Heart right ventricle (tissue), 16 donors: ENCODE data around the gene SLC16A8. TPM values are rescaled to one million over a fixed set of nuclear protein-coding genes. Genes with fewer than 3 reads are reported as not detected.
"Not testable (repeated sequence)": the region's sequence is repeated elsewhere in the genome, so short reads cannot be mapped to it uniquely, and the experiment has no call there.

ENCODE experiments used
- ATAC-seq, 8 donors: fragments of 200-7000 bp; cut with Tn5 transposase; one replicate each; pipeline ENCODE4 v1.9.1; 2020; ENCODE audit warnings: mild to moderate bottlenecking in 8 of 8, moderate library complexity in 8 of 8, moderate number of reproducible peaks in 1 of 8
- DNase-seq, 2 donors: peaks; one replicate each; pipeline ENCODE4 v3.0.0-alpha.2; 2020
- H3K27ac ChIP-seq, 10 donors: fragments of 200-600 bp; sonication (generic) in 2 of 10; one replicate each; pipeline versions ENCODE4 v1.5.0 to v1.8.0; 2020 to 2022; ENCODE audit warnings: mild to moderate bottlenecking in 3 of 10
- H3K27me3 ChIP-seq, 7 donors: fragments of 200-600 bp; one replicate each; pipeline ENCODE4 v1.8.0; 2021 to 2022; ENCODE audit warnings: mild to moderate bottlenecking in 2 of 7
- H3K36me3 ChIP-seq, 9 donors: fragments of 200-600 bp; sonication (generic) in 1 of 9; one replicate each; pipeline versions ENCODE4 v1.5.0 to v1.8.0; 2020 to 2022; ENCODE audit warnings: mild to moderate bottlenecking in 2 of 9
- H3K4me1 ChIP-seq, 9 donors: fragments of 200-600 bp; sonication (generic) in 1 of 9; one replicate each; pipeline versions ENCODE4 v1.5.0 to v1.8.0; 2020 to 2022; ENCODE audit warnings: mild to moderate bottlenecking in 4 of 9
- H3K4me3 ChIP-seq, 10 donors: fragments of 200-600 bp; sonication (generic) in 2 of 10; one replicate each; pipeline versions ENCODE4 v1.5.0 to v1.8.0; 2020 to 2022; ENCODE audit warnings: mild to moderate bottlenecking in 7 of 10, moderate library complexity in 2 of 10
- H3K9me3 ChIP-seq, 11 donors: fragments of 200-600 bp in 10 of 11; sonication (generic) in 2 of 11; one replicate each; pipeline versions ENCODE4 v1.5.0 to v1.8.0; 2013 to 2022; ENCODE audit warnings: mild to moderate bottlenecking in 2 of 11, control low read depth in 1 of 11, moderate library complexity in 1 of 11
- CTCF ChIP-seq, 9 donors: fragments of 200-600 bp; sonication (generic) in 2 of 9; IDR thresholded peaks; one replicate each; pipeline versions ENCODE4 v1.5.0 to v1.8.0; 2021 to 2022; ENCODE audit warnings: antibody characterized with exemption in 9 of 9, mild to moderate bottlenecking in 5 of 9, moderate library complexity in 1 of 9
- WGBS, 2 donors: extraction: QIAGEN DNeasy Blood & Tissue Kit; methylation state at CpG; one replicate each; pipeline ENCODE4 v1.1.7; 2013; ENCODE audit warnings: inconsistent platforms in 1 of 2; 5-methylcytosine and 5-hydroxymethylcytosine counted together
- intact Hi-C, 10 donors: fragments of 100-400 bp; cut with DNase I; formaldehyde crosslinking; loops; one replicate each; pipeline versions ENCODE4 v1.11.1 to v1.14.2; 2022
- polyA plus RNA-seq, 2 donors: library from polyadenylated mRNA; stranded (reverse); fragments of 200-250 nt; gene quantifications; one replicate each; pipeline ENCODE4 v1.2.3, GENCODE V29; 2013
- total RNA-seq, 10 donors: library from RNA; stranded (reverse); fragmentation: NEBNext Ultra II Directional in 3 of 10; extraction: Animal tissue kit (Norgen Biotek cat#: 25700) in 3 of 10; gene quantifications; one replicate each; pipeline versions ENCODE4 v1.2.1 to v1.2.4, GENCODE V29; 2021 to 2023
- donor health status: Arrhythmogenic right ventricular cardiomyopathy.
- donor health status: ischemic (EF 13 %, LVEDD 7.1; RV severe dilation, severe dysfunction).
- donor health status: healthy with polysubstance abuse.
- donor health status: DM: no; HTN: yes; CAD: no.
- donor health status: DM: no; HTN: no; CAD: no.
- donor health status: ischemic (EF 25% LVEDD 6.9; RV normal size, moderate dysfunction).
- donor health status: ischemic (EF 25% LVEDD 5.7; RV mildly dilated, moderate dysfunction).
- donor health status: healthy.
- donor health status: DM: yes; HTN: yes; CAD: no.
- donor health status: Ischemic cardiomyopathy.
- donor health status: ischemic (EF 35%, LVEDD 5.7; RV mildly dilated, moderate dysfunction).
- donor health status: nonischemic (EF 11% LVEDD 7.7; RV severe dilation, severe dysfunction).
- donor health status: DM: yes; HTN: yes; CAD: no.
- donor health status: PGD.
- donor health status: ischemic (EF 29% LVEDD 5.4; RV normal size, mild dysfunction).
- donor health status: nonischemic (EF 23%, LVEDD 6.1; RV moderate dilation, normal function).

Gene SLC16A8
- total and polyA plus RNA-seq, 12 donors: 0.19 to 0.34 (median 0.22) TPM; not detected in 9

GRCh38 chr22:38040953-38041759, 42.8 kb downstream of the SLC16A8 start:
- no peak for TF ChIP-seq CTCF (IDR thresholded peaks at IDR 0.05)

GRCh38 chr22:38038890-38039812, 44.8 kb downstream of the SLC16A8 start:
- intact Hi-C loops: no loop called here
- Histone ChIP-seq H3K4me3 (peak overlapping the region in 2 of 10 donors; percentile 5 to 20), H3K27ac (peak overlapping the region; percentile 46 to 80 (median 66)), H3K4me1 (peaks cover 4 to 25% (median 14%) of the 10 kb centered on the region in 9 donors), H3K9me3 (no peaks in the 10 kb centered on the region), H3K36me3 (no peaks in the 10 kb centered on the region), H3K27me3 (no peaks in the 10 kb centered on the region)
- 74 to 75% methylated on average over 46 of the region's 46 CpGs for WGBS, 2 donors
- DNase-seq (peak in 1 of 2 donors; percentile 41), ATAC-seq (peak in 5 of 8 donors; percentile 7 to 62 (median 31))
- no peak for TF ChIP-seq CTCF (IDR thresholded peaks at IDR 0.05)

More at GRCh38 chr22:38040953-38041759, 42.8 kb downstream of the SLC16A8 start:
- Histone ChIP-seq H3K4me1 (peaks cover 0 to 16% (median 6%) of the 10 kb centered on the region in 9 donors), H3K27me3 (no peaks in the 10 kb centered on the region), H3K27ac (no peak overlapping the region), H3K36me3 (no peaks in the 10 kb centered on the region), H3K9me3 (no peaks in the 10 kb centered on the region), H3K4me3 (no peak overlapping the region)
- WGBS, 2 donors: 82 to 87% methylated on average over 20 of the region's 20 CpGs
- DNase-seq: no peak
- intact Hi-C loops: no loop called here
- ATAC-seq: no peak

GRCh38 chr22:38038426-38038825, 45.6 kb downstream of the SLC16A8 start:
- H3K4me3 ChIP-seq: no peak overlapping the region
- TF ChIP-seq CTCF (IDR thresholded peaks at IDR 0.05): no peak
- H3K4me1 ChIP-seq: peaks cover 6 to 32% (median 22%) of the 10 kb centered on the region in 9 donors
- no peaks in the 10 kb centered on the region for H3K9me3 ChIP-seq
- no peaks in the 10 kb centered on the region for H3K36me3 ChIP-seq
- intact Hi-C loops: no loop called here
- 92 to 94% methylated on average over 23 of the region's 23 CpGs for WGBS, 2 donors
- no peak for ATAC-seq
- no peaks in the 10 kb centered on the region for H3K27me3 ChIP-seq
- DNase-seq: no peak
- peak overlapping the region; percentile 8 to 80 (median 66) for H3K27ac ChIP-seq

GRCh38 chr22:38037367-38038150, 46.4 kb downstream of the SLC16A8 start:
- intact Hi-C loops: not testable (repeated sequence)
- H3K4me1 ChIP-seq: peaks cover 6 to 39% (median 27%) of the 10 kb centered on the region in 9 donors

More at GRCh38 chr22:38037367-38038150, 46.4 kb downstream of the SLC16A8 start:
- not testable (repeated sequence) for H3K9me3 ChIP-seq, DNase-seq, H3K4me3 ChIP-seq, ATAC-seq, H3K36me3 ChIP-seq, H3K27me3 ChIP-seq
- peak overlapping the region in 8 of 10 donors; percentile 46 to 80 (median 68) for H3K27ac ChIP-seq
- 89 to 92% methylated on average over 13 of the region's 13 CpGs for WGBS, 2 donors
